DND-41 (cell line): Measurements from ENCODE around the gene TMED1.
A peak's percentile ranks its signal among the peaks of the same experiment; 100 is the strongest.
"Not testable (repeated sequence)": the region's sequence is repeated elsewhere in the genome, so short reads cannot be mapped to it uniquely, and the experiment has no call there.

ENCODE experiments used
- ATAC-seq: fragments of 200-7000 bp; cut with Tn5 transposase; 3 replicates; pipeline ENCODE4 v1.9.1; 2021; ENCODE audit warnings: low read depth; ENCODE audit not compliant: insufficient read depth
- DNase-seq: peaks from one replicate; pipeline ENCODE4 v3.0.0-alpha.2; 2020
- H2AFZ ChIP-seq: 2 replicates; pipeline ENCODE4 v1.6.0; 2012; ENCODE audit warnings: low read depth, low read length
- H3K27ac ChIP-seq: 2 replicates; pipeline ENCODE4 v1.5.1; 2012; ENCODE audit warnings: low read length, inconsistent platforms
- H3K27me3 ChIP-seq: fragments of 200-600 bp; sonication (generic); 2 replicates; pipeline ENCODE4 v1.6.0; 2012; ENCODE audit warnings: low read length, mild to moderate bottlenecking, inconsistent platforms; ENCODE audit not compliant: insufficient read depth, poor library complexity
- H3K36me3 ChIP-seq: 2 replicates; pipeline ENCODE4 v1.5.1; 2012; ENCODE audit warnings: low read length, inconsistent platforms; ENCODE audit not compliant: insufficient read depth
- H3K4me1 ChIP-seq: 2 replicates; pipeline ENCODE4 v1.5.1; 2012; ENCODE audit warnings: mild to moderate bottlenecking, low read length; ENCODE audit not compliant: insufficient read depth
- H3K4me2 ChIP-seq: 2 replicates; pipeline ENCODE4 v1.6.0; 2012; ENCODE audit warnings: mild to moderate bottlenecking, moderate library complexity, low read length, inconsistent platforms; ENCODE audit not compliant: insufficient read depth
- H3K4me3 ChIP-seq, 2 experiments: fragments of 200-600 bp in 1 of 2; shearing (Covaris generic) in 1 of 2; 2 replicates each; pipeline ENCODE4 v1.5.1; 2012 to 2016; ENCODE audit warnings: inconsistent platforms in 2 of 2, low read length in 2 of 2, mild to moderate bottlenecking in 2 of 2, low read depth in 1 of 2, moderate library complexity in 1 of 2
- H3K79me2 ChIP-seq: 2 replicates; pipeline ENCODE4 v1.6.0; 2012; ENCODE audit warnings: low read length, inconsistent platforms; ENCODE audit not compliant: insufficient read depth
- H3K9ac ChIP-seq: 2 replicates; pipeline ENCODE4 v1.6.0; 2012; ENCODE audit warnings: low read depth, mild to moderate bottlenecking, inconsistent platforms, low read length, moderate library complexity
- H3K9me3 ChIP-seq: 2 replicates; pipeline ENCODE4 v1.5.1; 2012; ENCODE audit warnings: low read length, moderate library complexity, mild to moderate bottlenecking, inconsistent platforms; ENCODE audit not compliant: insufficient read depth, severe bottlenecking
- H4K20me1 ChIP-seq: 2 replicates; pipeline ENCODE4 v1.6.0; 2012; ENCODE audit warnings: low read length; ENCODE audit not compliant: insufficient read depth
- CTCF ChIP-seq: IDR thresholded peaks from 2 replicates; pipeline ENCODE4 v1.5.1; 2012; ENCODE audit warnings: borderline replicate concordance, low read length, moderate library complexity, mild to moderate bottlenecking; ENCODE audit not compliant: poor library complexity, severe bottlenecking; ENCODE audit errors: extremely low read depth
- EZH2 ChIP-seq: IDR thresholded peaks from 3 replicates; pipeline ENCODE4 v1.6.1; 2012; ENCODE audit warnings: borderline replicate concordance, low read depth, mild to moderate bottlenecking, moderate library complexity, low read length, inconsistent platforms; ENCODE audit not compliant: severe bottlenecking

TMED1 gene

GRCh38 chr19:10871711-10872545 lies 35.9 kb upstream of the TMED1 start:
- Histone ChIP-seq H3K36me3 (peaks cover 5% of the 10 kb centered on the region), H3K9ac (peak overlapping the region; percentile 94), H2AFZ (peak overlapping the region; percentile 80), H3K27me3 (no peaks in the 10 kb centered on the region), H3K4me2 (peak overlapping the region; percentile 97), H3K4me3 (peak overlapping the region; percentile 96 to 98), H3K27ac (peak overlapping the region; percentile 77), H3K4me1 (peaks cover 27% of the 10 kb centered on the region), H3K79me2 (peaks cover 52% of the 10 kb centered on the region), H4K20me1 (peaks cover 24% of the 10 kb centered on the region), H3K9me3 (no peaks in the 10 kb centered on the region)
- peak; percentile 10; the same call in 2 of the 3 replicates for ATAC-seq
- TF ChIP-seq CTCF (peak; percentile 27), EZH2 (no peak)
- DNase-seq = peak; percentile 55

- Histone ChIP-seq H3K36me3 (no peaks in the 10 kb centered on the region; the same call in 1 of the 2 replicates), H3K79me2 (peaks cover 43% of the 10 kb centered on the region), H3K4me1 (peaks cover 23% of the 10 kb centered on the region), H3K27ac (peak within 1 kb of the TSS; percentile 77), H4K20me1 (peaks cover 16% of the 10 kb centered on the region), H2AFZ (peak within 1 kb of the TSS; percentile 80), H3K4me3 (peak within 1 kb of the TSS; percentile 96 to 98), H3K27me3 (no peaks in the 10 kb centered on the region), H3K9me3 (no peaks in the 10 kb centered on the region), H3K9ac (peak within 1 kb of the TSS; percentile 94), H3K4me2 (peak within 1 kb of the TSS; percentile 97)
- DNase-seq = peak; percentile 99
- peak; percentile 84 for TF ChIP-seq CTCF
- TF ChIP-seq EZH2 = no peak
- ATAC-seq = peak; percentile 82
Observed at GRCh38 chr19:10870955-10871603, 35.1 kb upstream of the TMED1 start, which contains the start of gene CARM1. Gene CARM1, plus strand, starts transcription at chr19:10871553. Its CDS starts 150 bp downstream, at chr19:10871703.

GRCh38 chr19:10870501-10870954 lies 34.5 kb upstream of the TMED1 start:
- Histone ChIP-seq H3K27me3 (no peaks in the 10 kb centered on the region), H3K4me1 (peaks cover 23% of the 10 kb centered on the region), H3K9me3 (no peaks in the 10 kb centered on the region), H3K27ac (peak overlapping the region; percentile 71), H3K4me3 (peak overlapping the region; percentile 0 to 53; a peak in 3 of 4 replicates), H3K9ac (peak overlapping the region; percentile 57), H3K79me2 (peaks cover 38% of the 10 kb centered on the region), H3K36me3 (no peaks in the 10 kb centered on the region; the same call in 1 of the 2 replicates), H4K20me1 (peaks cover 15% of the 10 kb centered on the region), H2AFZ (peak overlapping the region; percentile 62), H3K4me2 (peak overlapping the region; percentile 71)
- DNase-seq (no peak), ATAC-seq (no peak)
- TF ChIP-seq EZH2 (no peak), CTCF (no peak)

- not testable (repeated sequence) for H2AFZ ChIP-seq, H3K9ac ChIP-seq, H3K9me3 ChIP-seq, H3K4me3 ChIP-seq, ATAC-seq, DNase-seq, H3K27me3 ChIP-seq, H3K27ac ChIP-seq, H3K36me3 ChIP-seq
- 0 out of 2 replicates have a peak overlapping the region, but pooled peaks have one; percentile 71 for H3K4me2 ChIP-seq
- H3K79me2 ChIP-seq = peaks cover 32% of the 10 kb centered on the region
- peaks cover 12% of the 10 kb centered on the region for H4K20me1 ChIP-seq
- H3K4me1 ChIP-seq = peaks cover 23% of the 10 kb centered on the region
Observed at GRCh38 chr19:10869872-10870311, 33.9 kb upstream of the TMED1 start.
